Fibroblast of pulmonary artery (primary cell): ENCODE data around the gene RASD1.
A peak's percentile ranks its signal among the peaks of the same experiment; 100 is the strongest.

ENCODE experiments used
- DNase-seq: peaks from one replicate; pipeline ENCODE4 v3.0.0-alpha.2; 2010; ENCODE audit warnings: low read depth
- H3K4me3 ChIP-seq: replicated peaks from 2 replicates; pipeline ENCODE4 v1.5.1; 2011; ENCODE audit warnings: low read depth, mild to moderate bottlenecking, control low read depth, low read length, moderate library complexity
- CTCF ChIP-seq: IDR thresholded peaks from 2 replicates; pipeline ENCODE4 v1.5.1; 2011; ENCODE audit warnings: mild to moderate bottlenecking, control low read depth, low read length, inconsistent platforms; ENCODE audit errors: missing control alignments

Gene RASD1

GRCh38 chr17:17535957-17536356 lies 39.8 kb upstream of the RASD1 start:
- peak; percentile 21 for DNase-seq
- TF ChIP-seq CTCF: no peak
- H3K4me3 ChIP-seq: no peak overlapping the region

- no peak for TF ChIP-seq CTCF
- H3K4me3 ChIP-seq: no peak overlapping the region
Measured at GRCh38 chr17:17533901-17534441, 37.8 kb upstream of the RASD1 start.

GRCh38 chr17:17532991-17533390 lies 36.8 kb upstream of the RASD1 start:
- DNase-seq: no peak
- H3K4me3 ChIP-seq: no peak overlapping the region
- TF ChIP-seq CTCF: no peak

More at GRCh38 chr17:17533901-17534441, 37.8 kb upstream of the RASD1 start:
- no peak for DNase-seq

- no peak overlapping the region for H3K4me3 ChIP-seq
- DNase-seq: no peak
- no peak for TF ChIP-seq CTCF
Measured at GRCh38 chr17:17531156-17531555, 35.0 kb upstream of the RASD1 start.

- DNase-seq: no peak
- no peak for TF ChIP-seq CTCF
Measured at GRCh38 chr17:17528696-17529652, 32.8 kb upstream of the RASD1 start.

GRCh38 chr17:17527956-17528500 lies 31.8 kb upstream of the RASD1 start:
- DNase-seq: no peak
- H3K4me3 ChIP-seq: no peak overlapping the region
- TF ChIP-seq CTCF: no peak

More at GRCh38 chr17:17528696-17529652, 32.8 kb upstream of the RASD1 start:
- H3K4me3 ChIP-seq: no peak overlapping the region
